22Rv1 (cell line): ENCODE measurements around the gene SERPINH1.

Source experiments
- ZFX ChIP-seq: fragments of 450-650 bp; IDR thresholded peaks from 2 replicates; pipeline ENCODE4 v1.6.1; 2017; ENCODE audit warnings: antibody characterized with exemption, borderline replicate concordance
- TF ChIP-seq, protein P1 (sequence below): fragments of 450-650 bp; IDR thresholded peaks from 2 replicates; pipeline ENCODE4 v1.5.1; 2017; ENCODE audit warnings: mild to moderate bottlenecking

DNA sequence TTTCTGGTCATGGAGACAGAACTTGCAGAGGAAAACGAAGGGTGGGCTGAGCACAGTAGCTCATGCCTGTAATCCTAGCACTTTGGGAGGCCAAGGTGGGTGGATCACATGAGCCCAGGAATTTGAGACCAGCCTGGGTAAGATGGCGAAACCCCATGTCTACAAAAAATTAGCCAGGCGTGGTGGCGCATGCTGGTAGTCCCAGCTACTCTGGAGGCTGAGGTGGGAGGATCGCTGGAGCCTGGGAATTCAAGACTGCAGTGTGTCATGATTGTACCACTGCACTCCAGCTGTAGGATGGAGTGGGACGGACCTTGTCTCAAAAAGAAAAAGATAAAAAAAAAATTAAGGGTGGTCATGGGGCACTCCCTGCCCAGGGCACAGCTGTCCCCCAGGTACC lies 5.9 kb downstream of the SERPINH1 start:
- TF ChIP-seq, protein P1, sequence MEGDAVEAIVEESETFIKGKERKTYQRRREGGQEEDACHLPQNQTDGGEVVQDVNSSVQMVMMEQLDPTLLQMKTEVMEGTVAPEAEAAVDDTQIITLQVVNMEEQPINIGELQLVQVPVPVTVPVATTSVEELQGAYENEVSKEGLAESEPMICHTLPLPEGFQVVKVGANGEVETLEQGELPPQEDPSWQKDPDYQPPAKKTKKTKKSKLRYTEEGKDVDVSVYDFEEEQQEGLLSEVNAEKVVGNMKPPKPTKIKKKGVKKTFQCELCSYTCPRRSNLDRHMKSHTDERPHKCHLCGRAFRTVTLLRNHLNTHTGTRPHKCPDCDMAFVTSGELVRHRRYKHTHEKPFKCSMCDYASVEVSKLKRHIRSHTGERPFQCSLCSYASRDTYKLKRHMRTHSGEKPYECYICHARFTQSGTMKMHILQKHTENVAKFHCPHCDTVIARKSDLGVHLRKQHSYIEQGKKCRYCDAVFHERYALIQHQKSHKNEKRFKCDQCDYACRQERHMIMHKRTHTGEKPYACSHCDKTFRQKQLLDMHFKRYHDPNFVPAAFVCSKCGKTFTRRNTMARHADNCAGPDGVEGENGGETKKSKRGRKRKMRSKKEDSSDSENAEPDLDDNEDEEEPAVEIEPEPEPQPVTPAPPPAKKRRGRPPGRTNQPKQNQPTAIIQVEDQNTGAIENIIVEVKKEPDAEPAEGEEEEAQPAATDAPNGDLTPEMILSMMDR = no peak
- no peak for TF ChIP-seq ZFX
